HUES6 (cell line): ENCODE results near the gene ARNT2.

Source experiments
- H3K27ac ChIP-seq: 2 replicates; pipeline ENCODE4 v1.7.0; 2013; ENCODE audit warnings: low read depth, mild to moderate bottlenecking, low read length, inconsistent platforms
- H3K27me3 ChIP-seq: 2 replicates; pipeline ENCODE4 v1.6.1; 2013; ENCODE audit warnings: low read length; ENCODE audit not compliant: control insufficient read depth, insufficient read depth
- H3K36me3 ChIP-seq: 2 replicates; pipeline ENCODE4 v1.6.1; 2013; ENCODE audit warnings: low read length; ENCODE audit not compliant: control insufficient read depth, insufficient read depth
- H3K4me1 ChIP-seq: 2 replicates; pipeline ENCODE4 v1.6.1; 2013; ENCODE audit warnings: low read length; ENCODE audit not compliant: control insufficient read depth, insufficient read depth
- H3K4me3 ChIP-seq: 2 replicates; pipeline ENCODE4 v1.5.1; 2013; ENCODE audit warnings: low read depth, low read length
- H3K9ac ChIP-seq: one replicate; pipeline ENCODE4 v1.6.1; 2013; ENCODE audit warnings: mild to moderate bottlenecking, low read length
- H3K9me3 ChIP-seq: 2 replicates; pipeline ENCODE4 v1.6.1; 2013; ENCODE audit warnings: low read depth, low read length; ENCODE audit not compliant: control insufficient read depth, insufficient read depth

The ARNT2 gene

GRCh38 chr15:80480171-80480811 is 76.1 kb downstream of the ARNT2 start:
- Histone ChIP-seq H3K9ac (peak overlapping the region; percentile 15), H3K36me3 (no peaks in the 10 kb centered on the region), H3K27me3 (no peaks in the 10 kb centered on the region), H3K27ac (no peak overlapping the region), H3K4me3 (no peak overlapping the region), H3K4me1 (peaks cover 13% of the 10 kb centered on the region), H3K9me3 (peaks cover 9% of the 10 kb centered on the region)

- Histone ChIP-seq H3K4me1 (peaks cover 13% of the 10 kb centered on the region), H3K9me3 (peaks cover 8% of the 10 kb centered on the region), H3K4me3 (no peak overlapping the region), H3K27me3 (no peaks in the 10 kb centered on the region), H3K27ac (no peak overlapping the region), H3K9ac (peak overlapping the region; percentile 15), H3K36me3 (no peaks in the 10 kb centered on the region)
These were observed 76.7 kb downstream of the ARNT2 start for GRCh38 chr15:80480909-80481308.

DNA sequence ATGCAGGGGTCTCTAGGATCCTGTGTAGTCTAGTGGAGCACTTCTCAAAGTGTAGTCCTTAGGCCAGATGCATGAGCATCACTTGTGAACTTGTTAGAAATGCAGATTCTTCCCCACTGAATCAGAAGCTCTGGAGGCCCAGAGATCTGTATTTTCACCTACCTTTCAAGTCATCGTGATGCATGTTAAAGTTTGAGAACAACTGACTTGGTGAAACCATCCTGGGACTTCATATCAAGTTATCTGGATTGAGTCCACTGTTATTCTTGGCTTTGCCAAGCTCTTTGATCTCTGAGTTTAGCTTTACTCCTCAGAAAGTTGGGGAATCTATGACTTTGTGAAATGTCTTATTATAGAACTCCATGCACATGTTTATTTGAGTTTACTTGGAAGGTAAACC is 78.5 kb downstream of the ARNT2 start:
- Histone ChIP-seq H3K9ac (no peak overlapping the region), H3K36me3 (no peaks in the 10 kb centered on the region), H3K27me3 (no peaks in the 10 kb centered on the region), H3K9me3 (no peaks in the 10 kb centered on the region), H3K27ac (no peak overlapping the region), H3K4me1 (peaks cover 13% of the 10 kb centered on the region), H3K4me3 (no peak overlapping the region)

GRCh38 chr15:80483725-80484161 is 79.6 kb downstream of the ARNT2 start:
- no peak overlapping the region for H3K27ac ChIP-seq
- no peaks in the 10 kb centered on the region for H3K9me3 ChIP-seq
- peaks cover 13% of the 10 kb centered on the region for H3K4me1 ChIP-seq

DNA sequence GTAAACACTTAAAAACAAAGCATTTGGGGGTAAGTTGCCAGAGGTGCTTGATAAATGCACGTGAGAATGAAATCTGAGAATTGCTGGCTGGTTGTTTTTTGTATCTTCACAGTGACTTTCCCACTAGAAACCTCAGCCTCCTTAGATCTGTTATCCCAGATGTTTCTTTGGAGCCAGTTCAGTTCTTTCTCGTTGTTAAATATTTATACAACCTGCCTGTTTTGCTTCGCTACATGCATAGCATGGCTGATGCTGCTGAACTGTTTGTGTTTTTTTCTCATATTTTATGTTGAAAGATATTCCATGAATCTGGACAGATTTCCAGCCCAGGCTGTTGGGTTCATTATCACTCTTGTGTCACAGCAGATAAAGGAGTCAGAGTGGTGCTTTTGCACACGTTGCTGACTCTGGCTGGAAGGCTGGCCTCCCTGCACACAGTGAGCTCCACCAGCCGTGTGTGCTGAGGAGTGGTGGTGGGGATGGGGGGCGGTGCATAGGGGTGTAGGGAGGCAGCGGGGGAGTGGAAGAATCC is 80.2 kb downstream of the ARNT2 start:
- H3K9me3 ChIP-seq = no peaks in the 10 kb centered on the region
- no peak overlapping the region for H3K9ac ChIP-seq
- H3K36me3 ChIP-seq = no peaks in the 10 kb centered on the region
- no peaks in the 10 kb centered on the region for H3K27me3 ChIP-seq
- no peak overlapping the region for H3K4me3 ChIP-seq
- H3K4me1 ChIP-seq = peaks cover 13% of the 10 kb centered on the region
- no peak overlapping the region for H3K27ac ChIP-seq

More at GRCh38 chr15:80483725-80484161, 79.6 kb downstream of the ARNT2 start:
- Histone ChIP-seq H3K4me3 (no peak overlapping the region), H3K27me3 (no peaks in the 10 kb centered on the region), H3K9ac (no peak overlapping the region), H3K36me3 (no peaks in the 10 kb centered on the region)

DNA sequence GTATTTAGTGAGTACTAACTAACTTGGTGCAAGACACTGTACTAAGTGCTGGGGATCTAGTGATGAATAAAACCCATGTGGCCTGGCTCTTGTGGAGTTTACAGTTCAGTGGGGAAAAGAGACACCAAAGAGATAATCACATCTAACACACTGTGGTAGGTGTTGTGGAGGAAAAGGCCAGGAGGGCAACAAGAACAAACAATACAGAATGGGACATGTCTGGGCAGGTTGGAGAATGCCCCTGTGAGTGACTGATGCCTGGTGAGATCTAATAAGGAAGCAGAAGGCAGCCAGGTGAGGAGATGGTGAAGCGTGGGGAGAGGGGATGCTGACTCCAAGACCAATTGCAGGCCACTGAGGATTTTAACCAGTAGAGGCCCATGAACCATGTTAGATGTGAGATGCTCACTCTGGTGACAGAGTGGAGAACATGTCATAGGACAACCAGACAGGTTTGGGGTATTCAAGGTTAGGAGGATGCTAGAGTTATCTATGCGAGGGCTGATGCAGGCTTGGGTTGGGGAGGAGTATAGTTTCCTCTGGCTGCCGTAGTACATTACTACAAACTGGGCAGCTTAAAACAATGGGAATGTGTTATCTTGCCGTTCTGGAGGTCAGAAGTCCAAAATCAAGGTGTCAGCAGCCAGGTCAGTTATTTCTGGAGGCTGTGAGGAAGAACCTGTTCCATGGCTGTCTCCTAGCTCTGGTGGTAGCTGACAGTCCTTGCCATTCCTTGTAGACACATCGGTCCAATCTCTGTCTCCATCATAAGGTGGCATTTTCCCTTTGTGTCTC is 81.4 kb downstream of the ARNT2 start:
- H3K4me3 ChIP-seq = no peak overlapping the region
- no peak overlapping the region for H3K27ac ChIP-seq
- no peaks in the 10 kb centered on the region for H3K27me3 ChIP-seq
- H3K4me1 ChIP-seq = peaks cover 5% of the 10 kb centered on the region; the same call in 1 of the 2 replicates
- H3K36me3 ChIP-seq = no peaks in the 10 kb centered on the region
- H3K9ac ChIP-seq = no peak overlapping the region
- no peaks in the 10 kb centered on the region for H3K9me3 ChIP-seq

- no peaks in the 10 kb centered on the region for H3K36me3 ChIP-seq
These were observed 83.7 kb downstream of the ARNT2 start for GRCh38 chr15:80487839-80488390.

DNA sequence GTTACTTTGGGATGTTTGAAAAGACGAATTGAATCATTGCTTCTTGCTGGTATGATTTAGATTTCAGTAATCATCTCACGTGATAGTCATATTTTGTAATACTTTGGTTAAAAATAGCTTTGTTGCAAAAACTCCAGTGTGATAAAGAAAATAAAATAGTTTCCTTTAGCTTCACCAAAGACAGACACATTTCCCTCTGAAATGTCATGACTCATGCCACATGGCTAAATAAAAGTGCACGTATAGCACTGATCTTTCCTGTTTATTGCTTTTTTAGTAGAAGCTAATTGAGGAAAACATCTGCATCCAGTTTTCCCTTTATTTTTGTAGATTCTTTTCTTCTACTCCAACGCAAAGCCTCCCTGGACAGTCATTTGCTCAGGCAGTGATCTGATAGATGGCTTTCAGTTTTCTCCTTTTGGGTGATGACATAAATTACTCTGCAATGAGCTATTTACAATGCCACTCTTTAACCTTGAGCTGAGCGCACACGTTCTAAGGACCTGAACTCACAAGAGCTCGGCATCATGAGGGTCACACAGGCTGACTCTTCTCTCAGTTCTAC is 84.9 kb downstream of the ARNT2 start:
- Histone ChIP-seq H3K27ac (no peak overlapping the region), H3K9ac (no peak overlapping the region), H3K4me1 (peaks cover 5% of the 10 kb centered on the region), H3K36me3 (no peaks in the 10 kb centered on the region), H3K27me3 (no peaks in the 10 kb centered on the region), H3K9me3 (no peaks in the 10 kb centered on the region), H3K4me3 (no peak overlapping the region)

More at GRCh38 chr15:80487839-80488390, 83.7 kb downstream of the ARNT2 start:
- no peaks in the 10 kb centered on the region for H3K9me3 ChIP-seq
- no peak overlapping the region for H3K27ac ChIP-seq
- H3K4me3 ChIP-seq = no peak overlapping the region
- H3K4me1 ChIP-seq = no peaks in the 10 kb centered on the region
- H3K9ac ChIP-seq = no peak overlapping the region
- no peaks in the 10 kb centered on the region for H3K27me3 ChIP-seq

DNA sequence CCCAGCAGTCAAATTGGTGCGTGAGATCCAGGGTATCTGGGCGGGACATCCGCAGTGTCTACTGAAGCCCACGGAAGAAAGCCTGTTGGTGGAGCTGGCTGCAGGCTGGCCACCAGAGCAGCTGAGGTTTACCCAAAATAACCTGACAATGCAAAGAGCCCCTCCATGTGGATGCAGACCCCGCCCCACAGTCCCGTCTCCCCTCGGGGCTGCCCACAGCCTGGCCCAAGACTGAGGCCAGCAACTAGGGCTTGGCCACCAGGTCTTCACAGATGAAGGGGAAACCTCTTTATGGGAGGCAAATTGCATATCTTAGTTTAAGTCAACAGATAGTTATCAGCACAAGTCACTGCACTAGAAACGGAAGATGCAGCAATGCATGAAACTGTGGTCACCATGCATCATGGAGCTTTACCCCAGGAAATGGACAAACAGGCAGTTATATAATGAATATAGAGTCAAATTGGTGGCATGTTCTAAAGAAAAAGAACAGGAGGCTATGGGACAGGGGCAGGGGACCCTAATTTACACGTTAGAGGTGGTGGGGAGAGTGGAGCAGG is 86.3 kb downstream of the ARNT2 start:
- no peak overlapping the region for H3K27ac ChIP-seq
- H3K36me3 ChIP-seq = no peaks in the 10 kb centered on the region
- no peak overlapping the region for H3K9ac ChIP-seq
- H3K9me3 ChIP-seq = no peaks in the 10 kb centered on the region
- no peak overlapping the region for H3K4me3 ChIP-seq
- H3K27me3 ChIP-seq = no peaks in the 10 kb centered on the region
- H3K4me1 ChIP-seq = peaks cover 18% of the 10 kb centered on the region

DNA sequence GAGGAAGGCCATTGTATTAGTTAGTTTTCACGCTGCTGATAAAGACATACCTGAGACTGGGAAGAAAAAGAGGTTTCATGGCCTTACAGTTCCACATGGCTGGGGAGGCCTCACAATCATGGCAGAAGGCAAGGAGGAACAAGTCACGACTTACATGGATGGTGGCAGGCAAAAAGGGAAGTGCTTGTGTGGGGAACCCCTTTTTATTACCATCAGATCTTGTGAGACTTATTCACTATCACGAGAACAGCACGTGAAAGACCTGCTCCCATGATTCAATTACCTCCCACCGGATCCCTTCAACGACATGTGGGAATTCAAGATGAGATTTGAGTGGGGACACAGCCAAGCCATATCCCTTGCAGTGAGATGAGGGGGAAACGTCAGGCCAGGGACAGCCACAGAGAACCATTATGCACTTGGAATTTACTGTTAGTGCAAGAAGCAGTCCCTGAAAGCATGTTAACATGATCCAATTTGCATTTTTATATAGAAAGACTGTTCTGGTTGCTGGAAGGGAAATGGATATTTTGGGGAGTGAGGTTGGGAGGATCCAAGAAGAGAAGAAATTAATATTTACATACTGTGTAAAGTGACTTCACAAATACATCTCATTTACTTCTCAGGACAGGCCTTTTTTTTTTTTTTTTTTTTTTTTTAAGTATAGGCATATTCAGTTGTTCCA is 87.1 kb downstream of the ARNT2 start:
- Histone ChIP-seq H3K9ac (no peak overlapping the region), H3K9me3 (no peaks in the 10 kb centered on the region), H3K4me1 (peaks cover 22% of the 10 kb centered on the region), H3K36me3 (no peaks in the 10 kb centered on the region), H3K4me3 (no peak overlapping the region), H3K27ac (no peak overlapping the region), H3K27me3 (no peaks in the 10 kb centered on the region)
